Heart left ventricle (tissue), 16 donors: ENCODE measurements around the gene SOX21. TPM values are rescaled to one million over a fixed set of nuclear protein-coding genes. Genes with fewer than 3 reads are reported as not detected.

Experiments
- ATAC-seq, 4 donors: fragments of 200-7000 bp; cut with Tn5 transposase; one replicate each; pipeline ENCODE4 v1.9.1; 2020 to 2022; ENCODE audit warnings: moderate library complexity in 4 of 4, mild to moderate bottlenecking in 3 of 4, moderate number of reproducible peaks in 1 of 4
- DNase-seq, 5 donors: peaks; one replicate each; pipeline ENCODE4 v3.0.0-alpha.2; 2020
- H3K27ac ChIP-seq, 12 donors: fragments of 200-600 bp; sonication (generic) in 4 of 12; one replicate each; pipeline versions ENCODE4 v1.5.0 to v1.8.0; 2016 to 2022; ENCODE audit warnings: mild to moderate bottlenecking in 2 of 12
- H3K27me3 ChIP-seq, 9 donors: fragments of 200-600 bp; sonication (generic) in 2 of 9; one replicate each; pipeline versions ENCODE4 v1.5.1 to v1.8.0; 2016 to 2022; ENCODE audit warnings: mild to moderate bottlenecking in 3 of 9
- H3K36me3 ChIP-seq, 9 donors: fragments of 200-600 bp; sonication (generic) in 2 of 9; one replicate each; pipeline versions ENCODE4 v1.5.0 to v1.8.0; 2018 to 2022; ENCODE audit warnings: mild to moderate bottlenecking in 2 of 9
- H3K4me1 ChIP-seq, 12 donors: fragments of 200-600 bp; sonication (generic) in 4 of 12; one replicate each; pipeline versions ENCODE4 v1.5.0 to v1.8.0; 2016 to 2022; ENCODE audit warnings: mild to moderate bottlenecking in 3 of 12
- H3K4me3 ChIP-seq, 12 donors: fragments of 200-600 bp; sonication (generic) in 4 of 12; one replicate each; pipeline versions ENCODE4 v1.5.0 to v1.8.0; 2017 to 2022; ENCODE audit warnings: mild to moderate bottlenecking in 9 of 12, moderate library complexity in 4 of 12
- H3K9me3 ChIP-seq, 12 donors: fragments of 200-600 bp; sonication (generic) in 4 of 12; one replicate each; pipeline versions ENCODE4 v1.5.0 to v1.8.0; 2016 to 2022; ENCODE audit warnings: mild to moderate bottlenecking in 1 of 12
- CTCF ChIP-seq, 12 donors: fragments of 200-600 bp; sonication (generic) in 4 of 12; IDR thresholded peaks; one replicate each; pipeline versions ENCODE4 v1.5.0 to v1.8.0; 2018 to 2022; ENCODE audit warnings: antibody characterized with exemption in 12 of 12, mild to moderate bottlenecking in 5 of 12
- POLR2A ChIP-seq, 2 donors: fragments of 450-650 bp; IDR thresholded peaks; one replicate each; pipeline ENCODE4 v1.6.1; 2017; ENCODE audit warnings: antibody characterized with exemption in 2 of 2, mild to moderate bottlenecking in 2 of 2, moderate library complexity in 2 of 2
- WGBS, 4 donors: extraction: QIAGEN DNeasy Blood & Tissue Kit in 2 of 4; methylation state at CpG; one replicate each; pipeline versions ENCODE4 v1.1.5 to v1.1.7; 2013 to 2018; 5-methylcytosine and 5-hydroxymethylcytosine counted together
- intact Hi-C, 10 donors: fragments of 100-400 bp; cut with DNase I; formaldehyde crosslinking; loops; one replicate each; pipeline versions ENCODE4 v1.11.1 to v1.14.2; 2022
- polyA plus RNA-seq, 2 donors: library from polyadenylated mRNA; stranded (reverse); fragments of 200-250 nt; gene quantifications; one replicate each; pipeline ENCODE4 v1.2.3, GENCODE V29; 2013
- total RNA-seq, 9 donors: library from RNA; depleted of rRNA in 2 of 9; stranded (reverse); fragments of >200 nt in 2 of 9; fragmentation: NEBNext Ultra II Directional in 3 of 9; extraction: Animal tissue kit (Norgen Biotek cat#: 25700) in 3 of 9; gene quantifications; one replicate each; pipeline versions ENCODE4 v1.1.0 to v1.2.4, GENCODE V29; 2016 to 2023
- donor health status: ischemic (EF 13 %, LVEDD 7.1; RV severe dilation, severe dysfunction).
- donor health status: healthy with polysubstance abuse.
- donor health status: DM: no; HTN: yes; CAD: no.
- donor health status: DM: no; HTN: no; CAD: no.
- donor health status: ischemic (EF 25% LVEDD 6.9; RV normal size, moderate dysfunction).
- donor health status: ischemic (EF 25% LVEDD 5.7; RV mildly dilated, moderate dysfunction).
- donor health status: healthy.
- donor health status: DM: yes; HTN: yes; CAD: no.
- donor health status: ischemic (EF 35%, LVEDD 5.7; RV mildly dilated, moderate dysfunction).
- donor health status: nonischemic (EF 11% LVEDD 7.7; RV severe dilation, severe dysfunction).
- donor health status: DM: yes; HTN: yes; CAD: no.
- donor health status: PGD.
- donor health status: ischemic (EF 29% LVEDD 5.4; RV normal size, mild dysfunction).
- donor health status: nonischemic (EF 23%, LVEDD 6.1; RV moderate dilation, normal function).

The SOX21 gene
- total and polyA plus RNA-seq, 11 donors: not detected

- no peak for TF ChIP-seq CTCF (IDR thresholded peaks at IDR 0.05)
- peaks cover 0 to 46% (median 17%) of the 10 kb centered on the region in 12 donors for H3K4me1 ChIP-seq
- intact Hi-C loops: no loop called here
Measured at GRCh38 chr13:94711561-94712286, 621 bp downstream of the SOX21 start.

GRCh38 chr13:94710881-94711560 lies 1.3 kb downstream of the SOX21 start:
- Histone ChIP-seq H3K27me3 (peaks cover 58 to 99% (median 94%) of the 10 kb centered on the region in 9 donors), H3K36me3 (no peaks in the 10 kb centered on the region), H3K4me3 (peak overlapping the region in 5 of 12 donors; percentile 11 to 44 (median 37)), H3K27ac (no peak overlapping the region), H3K4me1 (peaks cover 0 to 46% (median 17%) of the 10 kb centered on the region in 12 donors), H3K9me3 (no peaks in the 10 kb centered on the region)
- ATAC-seq (no peak), DNase-seq (no peak)
- no peak for TF ChIP-seq POLR2A (IDR thresholded peaks at IDR 0.05)
- no peak for TF ChIP-seq CTCF (IDR thresholded peaks at IDR 0.05)
- intact Hi-C loops: no loop called here
- 1 to 5% (median 3%) methylated on average over 46 to 81 of the region's 81 CpGs for WGBS, 4 donors

More at GRCh38 chr13:94711561-94712286, 621 bp downstream of the SOX21 start:
- Histone ChIP-seq H3K27ac (no peak overlapping the region), H3K27me3 (peaks cover 51 to 98% (median 92%) of the 10 kb centered on the region in 9 donors), H3K4me3 (peak overlapping the region in 7 of 12 donors; percentile 9 to 44 (median 32)), H3K36me3 (no peaks in the 10 kb centered on the region), H3K9me3 (no peaks in the 10 kb centered on the region)
- WGBS, 4 donors: 0 to 1% (median 1%) methylated on average over 3 to 97 of the region's 97 CpGs
- no peak for ATAC-seq
- no peak for DNase-seq

- 7 to 14% (median 9%) methylated on average over 18 of the region's 18 CpGs for WGBS, 4 donors
- H3K36me3 ChIP-seq: no peaks in the 10 kb centered on the region
- ATAC-seq (no peak), DNase-seq (no peak)
- no peaks in the 10 kb centered on the region for H3K9me3 ChIP-seq
- intact Hi-C loops: no loop called here
- peaks cover 0 to 46% (median 17%) of the 10 kb centered on the region in 12 donors for H3K4me1 ChIP-seq
- H3K4me3 ChIP-seq: no peak overlapping the region
- H3K27me3 ChIP-seq: peaks cover 66 to 99% (median 94%) of the 10 kb centered on the region in 9 donors
- H3K27ac ChIP-seq: no peak overlapping the region
- no peak for TF ChIP-seq CTCF (IDR thresholded peaks at IDR 0.05)
- TF ChIP-seq POLR2A (IDR thresholded peaks at IDR 0.05): no peak
Measured at GRCh38 chr13:94710065-94710781, 2.1 kb downstream of the SOX21 start.
